Parathyroid adenoma (tissue), 2 donors: ENCODE results near the gene MAGEB17.
"Not testable (repeated sequence)": the region's sequence is repeated elsewhere in the genome, so short reads cannot be mapped to it uniquely, and the experiment has no call there.

Experiments used
- H2AFZ ChIP-seq: fragments of 300-600 bp; sonication (generic); one replicate; pipeline ENCODE4 v1.7.0; 2017; ENCODE audit warnings: antibody characterized with exemption, mild to moderate bottlenecking
- H3K27ac ChIP-seq: fragments of 300-600 bp; sonication (generic); one replicate; pipeline ENCODE4 v1.7.0; 2017
- H3K27me3 ChIP-seq: fragments of 300-600 bp; sonication (generic); one replicate; pipeline ENCODE4 v1.7.0; 2017; ENCODE audit warnings: low read length; ENCODE audit not compliant: control insufficient read depth, insufficient read depth
- H3K36me3 ChIP-seq: fragments of 300-600 bp; sonication (generic); one replicate; pipeline ENCODE4 v1.7.0; 2017; ENCODE audit warnings: low read length; ENCODE audit not compliant: control insufficient read depth, insufficient read depth
- H3K4me1 ChIP-seq: fragments of 300-600 bp; sonication (generic); one replicate; pipeline ENCODE4 v1.7.0; 2017; ENCODE audit warnings: control low read depth
- H3K4me2 ChIP-seq: fragments of 300-600 bp; sonication (generic); one replicate; pipeline ENCODE4 v1.7.0; 2017; ENCODE audit warnings: low read length
- H3K4me3 ChIP-seq: fragments of 300-600 bp; sonication (generic); one replicate; pipeline ENCODE4 v1.7.0; 2017; ENCODE audit warnings: low read depth, low read length
- H3K79me2 ChIP-seq: fragments of 300-600 bp; sonication (generic); one replicate; pipeline ENCODE4 v1.7.0; 2017; ENCODE audit warnings: control low read depth
- H3K9ac ChIP-seq: fragments of 300-600 bp; sonication (generic); one replicate; pipeline ENCODE4 v1.7.0; 2017; ENCODE audit warnings: mild to moderate bottlenecking
- H3K9me3 ChIP-seq: fragments of 300-600 bp; sonication (generic); one replicate; pipeline ENCODE4 v1.7.0; 2017; ENCODE audit warnings: low read length; ENCODE audit not compliant: control insufficient read depth
- TF ChIP-seq, protein P1 (sequence below): fragments of 300-600 bp; sonication (generic); IDR thresholded peaks from one replicate; pipeline ENCODE4 v1.7.0; 2017; ENCODE audit warnings: antibody characterized with exemption, mild to moderate bottlenecking
- donor health status: primary hyperparathyroidism.

MAGEB17 gene

DNA sequence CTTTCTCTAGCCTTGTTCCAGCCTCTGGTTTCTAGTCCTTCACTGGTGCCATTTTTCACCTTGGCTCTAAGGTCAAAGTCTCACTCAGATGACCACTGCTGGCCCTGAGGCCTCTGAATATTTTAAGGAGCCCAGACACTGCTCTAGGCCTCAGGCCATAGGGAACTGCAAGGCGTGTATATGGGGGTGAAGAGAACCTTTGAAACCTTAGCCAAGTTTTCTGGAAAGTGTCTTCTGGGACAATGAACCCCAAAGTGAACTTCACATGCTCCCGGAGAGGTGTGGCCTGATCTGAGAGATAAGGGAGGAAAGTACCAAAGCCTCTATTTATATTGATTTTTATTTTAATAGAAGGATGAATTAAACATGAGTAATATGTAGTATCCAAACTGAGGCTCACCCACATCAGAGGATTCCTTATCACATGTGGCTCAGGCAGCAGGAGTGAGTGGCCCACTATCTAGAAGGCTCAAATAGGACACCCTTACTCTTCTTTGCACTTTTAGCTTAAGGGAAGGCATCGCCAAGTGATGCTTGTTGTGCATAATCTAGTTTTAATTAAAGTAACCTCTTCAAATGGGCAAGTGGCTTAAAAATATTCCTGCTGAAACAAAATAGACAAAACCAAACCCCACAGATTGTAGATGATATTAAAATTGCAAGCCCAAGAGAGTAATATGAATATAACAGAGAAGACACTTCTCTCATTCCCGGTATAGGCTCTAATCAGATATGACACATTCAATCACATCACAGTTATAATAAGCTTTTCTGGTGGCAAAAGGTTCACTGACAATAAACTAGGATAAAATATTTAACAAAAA lies 25.6 kb upstream of the MAGEB17 start:
- Histone ChIP-seq H3K9me3 (no peaks in the 10 kb centered on the region), H3K4me1 (no peaks in the 10 kb centered on the region), H3K4me2 (no peak overlapping the region), H3K36me3 (no peaks in the 10 kb centered on the region), H3K4me3 (no peak overlapping the region), H3K27ac (no peak overlapping the region), H2AFZ (no peak overlapping the region), H3K79me2 (no peaks in the 10 kb centered on the region), H3K27me3 (no peaks in the 10 kb centered on the region), H3K9ac (no peak overlapping the region)
- TF ChIP-seq, protein P1, sequence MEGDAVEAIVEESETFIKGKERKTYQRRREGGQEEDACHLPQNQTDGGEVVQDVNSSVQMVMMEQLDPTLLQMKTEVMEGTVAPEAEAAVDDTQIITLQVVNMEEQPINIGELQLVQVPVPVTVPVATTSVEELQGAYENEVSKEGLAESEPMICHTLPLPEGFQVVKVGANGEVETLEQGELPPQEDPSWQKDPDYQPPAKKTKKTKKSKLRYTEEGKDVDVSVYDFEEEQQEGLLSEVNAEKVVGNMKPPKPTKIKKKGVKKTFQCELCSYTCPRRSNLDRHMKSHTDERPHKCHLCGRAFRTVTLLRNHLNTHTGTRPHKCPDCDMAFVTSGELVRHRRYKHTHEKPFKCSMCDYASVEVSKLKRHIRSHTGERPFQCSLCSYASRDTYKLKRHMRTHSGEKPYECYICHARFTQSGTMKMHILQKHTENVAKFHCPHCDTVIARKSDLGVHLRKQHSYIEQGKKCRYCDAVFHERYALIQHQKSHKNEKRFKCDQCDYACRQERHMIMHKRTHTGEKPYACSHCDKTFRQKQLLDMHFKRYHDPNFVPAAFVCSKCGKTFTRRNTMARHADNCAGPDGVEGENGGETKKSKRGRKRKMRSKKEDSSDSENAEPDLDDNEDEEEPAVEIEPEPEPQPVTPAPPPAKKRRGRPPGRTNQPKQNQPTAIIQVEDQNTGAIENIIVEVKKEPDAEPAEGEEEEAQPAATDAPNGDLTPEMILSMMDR: no peak

DNA sequence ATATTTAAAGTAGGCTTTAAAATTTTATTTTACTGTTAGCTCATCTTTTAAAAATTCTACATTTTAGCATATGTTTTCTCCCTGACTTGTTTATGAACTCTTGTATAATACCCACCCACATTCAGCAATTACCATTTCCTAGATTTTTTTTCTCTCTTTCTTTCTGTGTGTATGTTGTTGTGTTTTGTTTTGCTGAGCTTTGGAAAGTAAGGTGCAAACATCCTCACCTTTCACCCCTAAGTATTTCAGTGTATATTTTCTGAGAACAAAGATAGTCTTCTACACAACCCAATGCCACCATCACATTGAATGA lies 25.1 kb upstream of the MAGEB17 start:
- Histone ChIP-seq H3K27me3 (no peaks in the 10 kb centered on the region), H3K36me3 (no peaks in the 10 kb centered on the region)

DNA sequence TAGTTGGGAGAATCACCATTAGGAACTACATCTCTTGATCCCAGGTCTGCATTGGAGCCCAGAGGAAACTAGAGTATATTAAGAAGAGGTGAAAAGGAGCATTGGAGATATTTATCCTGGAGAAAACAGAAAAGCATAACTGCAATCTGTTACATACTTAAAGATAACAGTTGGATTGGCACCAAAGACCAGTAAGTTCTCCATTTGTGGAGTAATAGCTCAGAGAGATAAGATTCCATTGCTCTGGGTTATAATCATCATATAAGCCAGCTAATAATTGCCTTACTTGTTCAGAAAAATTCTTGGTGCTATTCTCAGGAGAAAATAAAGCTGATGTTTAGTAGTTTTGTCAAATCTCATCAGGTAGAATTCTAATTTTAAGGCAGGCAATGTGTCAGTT lies 23.3 kb upstream of the MAGEB17 start:
- H3K4me2 ChIP-seq: no peak overlapping the region
- no peaks in the 10 kb centered on the region for H3K9me3 ChIP-seq
- no peaks in the 10 kb centered on the region for H3K79me2 ChIP-seq
- TF ChIP-seq, protein P1: no peak
- no peak overlapping the region for H3K4me3 ChIP-seq
- H2AFZ ChIP-seq: no peak overlapping the region
- H3K9ac ChIP-seq: no peak overlapping the region
- no peak overlapping the region for H3K27ac ChIP-seq
- H3K36me3 ChIP-seq: no peaks in the 10 kb centered on the region
- H3K27me3 ChIP-seq: no peaks in the 10 kb centered on the region
- H3K4me1 ChIP-seq: no peaks in the 10 kb centered on the region

More for the DNA sequence above, 25.1 kb upstream of the MAGEB17 start:
- H2AFZ ChIP-seq: no peak overlapping the region
- no peak overlapping the region for H3K4me3 ChIP-seq
- no peak overlapping the region for H3K4me2 ChIP-seq
- no peaks in the 10 kb centered on the region for H3K9me3 ChIP-seq
- no peak overlapping the region for H3K27ac ChIP-seq
- H3K79me2 ChIP-seq: no peaks in the 10 kb centered on the region
- H3K9ac ChIP-seq: no peak overlapping the region
- H3K4me1 ChIP-seq: no peaks in the 10 kb centered on the region
- TF ChIP-seq, protein P1: no peak

DNA sequence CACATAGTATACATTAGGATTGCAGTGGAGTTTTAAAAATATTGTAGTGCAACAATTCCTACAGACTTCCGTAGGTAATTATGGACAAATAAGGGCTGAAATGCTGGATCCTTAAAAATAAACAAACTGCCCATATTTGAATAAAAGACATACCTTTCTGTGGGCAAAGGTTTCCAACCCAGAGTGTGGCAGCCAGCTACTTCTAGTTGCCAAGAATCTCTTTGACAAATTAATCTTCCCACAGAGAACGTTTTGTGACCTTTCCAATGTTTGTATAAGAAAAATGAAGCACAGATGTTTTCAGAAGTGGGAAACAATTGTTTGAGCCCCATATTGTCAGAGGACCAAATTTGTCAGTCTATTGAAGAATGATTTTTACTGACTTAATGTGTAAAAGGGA lies 22.9 kb upstream of the MAGEB17 start:
- TF ChIP-seq, protein P1: no peak
- no peaks in the 10 kb centered on the region for H3K4me1 ChIP-seq
- no peaks in the 10 kb centered on the region for H3K36me3 ChIP-seq
- no peak overlapping the region for H3K9ac ChIP-seq
- no peaks in the 10 kb centered on the region for H3K27me3 ChIP-seq
- no peaks in the 10 kb centered on the region for H3K79me2 ChIP-seq
- H3K9me3 ChIP-seq: no peaks in the 10 kb centered on the region
- H2AFZ ChIP-seq: no peak overlapping the region
- H3K27ac ChIP-seq: no peak overlapping the region
- H3K4me2 ChIP-seq: no peak overlapping the region
- no peak overlapping the region for H3K4me3 ChIP-seq

DNA sequence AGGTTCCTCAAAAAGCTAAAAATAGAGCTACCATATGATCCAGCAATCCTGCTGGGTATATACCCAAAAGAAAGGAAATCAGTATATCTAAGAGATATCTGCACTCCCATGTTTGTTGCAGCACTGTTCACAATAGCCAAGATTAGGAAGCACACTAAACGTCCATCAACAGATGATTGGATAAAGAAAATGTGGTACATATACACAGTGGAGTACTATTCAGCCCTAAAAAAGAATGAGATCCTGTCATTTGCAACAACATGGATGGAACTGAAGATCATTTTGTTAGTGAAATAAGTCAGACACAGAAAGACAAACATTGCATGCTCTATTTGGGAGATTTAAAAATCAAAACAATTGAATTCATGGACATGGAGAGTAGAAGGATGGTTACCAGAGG lies 22.2 kb upstream of the MAGEB17 start:
- H3K36me3 ChIP-seq, H3K4me3 ChIP-seq, H3K4me2 ChIP-seq, H3K4me1 ChIP-seq, H3K27me3 ChIP-seq, H3K79me2 ChIP-seq, H3K27ac ChIP-seq, H2AFZ ChIP-seq, H3K9me3 ChIP-seq, H3K9ac ChIP-seq: not testable (repeated sequence)
